ENCODE measurements around the gene ZBTB47. TPM values are rescaled to one million over a fixed set of nuclear protein-coding genes. Genes with fewer than 3 reads are reported as not detected.

Gene ZBTB47
- total and polyA plus RNA-seq, 12 donors = 52.2 to 145 (median 106) TPM

DNA sequence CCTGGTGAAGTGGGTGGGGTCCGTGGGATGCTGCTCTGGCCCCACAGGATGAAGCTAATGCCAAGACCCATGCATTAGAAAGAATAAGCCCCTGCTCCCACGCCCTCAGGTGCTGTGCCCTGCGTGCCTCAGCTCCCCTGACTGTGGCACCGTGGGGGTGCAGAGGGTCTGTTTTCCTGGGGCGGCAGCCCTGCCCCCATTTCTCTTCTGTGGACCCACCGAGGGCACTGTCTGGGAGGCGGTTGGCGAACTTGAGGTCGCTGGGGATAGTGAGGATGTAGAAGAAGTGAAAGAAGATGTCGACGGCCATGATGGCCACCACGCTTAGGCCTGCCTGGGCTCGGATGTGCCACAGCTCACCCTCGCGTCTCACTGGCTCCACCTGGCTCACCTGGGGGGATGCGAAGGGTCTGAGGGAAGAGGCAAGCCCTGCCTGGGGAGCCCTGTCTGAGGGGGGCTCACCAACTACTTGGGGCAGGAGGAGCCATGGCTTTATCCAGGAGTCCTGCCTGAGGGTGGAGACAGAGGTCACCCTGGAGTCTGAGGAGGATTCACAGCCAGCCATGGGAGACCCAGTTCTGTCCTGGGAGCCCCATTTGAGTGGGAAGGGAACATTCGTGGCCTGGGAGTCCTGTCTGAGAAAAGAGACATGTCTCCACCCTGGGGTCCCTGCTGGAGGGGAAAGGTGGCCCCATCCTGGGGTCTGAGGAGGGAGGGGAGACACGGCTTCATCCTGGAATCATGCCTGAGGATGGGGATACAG is 44.0 kb downstream of the ZBTB47 start:
- WGBS, 2 donors = 84 to 86% methylated on average over 18 of the region's 18 CpGs
- peak overlapping the region in 6 of 10 donors; percentile 4 to 44 (median 32) for H3K27ac ChIP-seq
- peaks cover 0 to 13% (median 0%) of the 10 kb centered on the region in 9 donors for H3K36me3 ChIP-seq
- intact Hi-C loops (cut with DNase I) = no loop called here
- H3K4me3 ChIP-seq = no peak overlapping the region
- TF ChIP-seq, protein P1, sequence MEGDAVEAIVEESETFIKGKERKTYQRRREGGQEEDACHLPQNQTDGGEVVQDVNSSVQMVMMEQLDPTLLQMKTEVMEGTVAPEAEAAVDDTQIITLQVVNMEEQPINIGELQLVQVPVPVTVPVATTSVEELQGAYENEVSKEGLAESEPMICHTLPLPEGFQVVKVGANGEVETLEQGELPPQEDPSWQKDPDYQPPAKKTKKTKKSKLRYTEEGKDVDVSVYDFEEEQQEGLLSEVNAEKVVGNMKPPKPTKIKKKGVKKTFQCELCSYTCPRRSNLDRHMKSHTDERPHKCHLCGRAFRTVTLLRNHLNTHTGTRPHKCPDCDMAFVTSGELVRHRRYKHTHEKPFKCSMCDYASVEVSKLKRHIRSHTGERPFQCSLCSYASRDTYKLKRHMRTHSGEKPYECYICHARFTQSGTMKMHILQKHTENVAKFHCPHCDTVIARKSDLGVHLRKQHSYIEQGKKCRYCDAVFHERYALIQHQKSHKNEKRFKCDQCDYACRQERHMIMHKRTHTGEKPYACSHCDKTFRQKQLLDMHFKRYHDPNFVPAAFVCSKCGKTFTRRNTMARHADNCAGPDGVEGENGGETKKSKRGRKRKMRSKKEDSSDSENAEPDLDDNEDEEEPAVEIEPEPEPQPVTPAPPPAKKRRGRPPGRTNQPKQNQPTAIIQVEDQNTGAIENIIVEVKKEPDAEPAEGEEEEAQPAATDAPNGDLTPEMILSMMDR (IDR thresholded peaks at IDR 0.05) = no peak
- ATAC-seq (no peak), DNase-seq (no peak)
- no peaks in the 10 kb centered on the region for H3K9me3 ChIP-seq
- peaks cover 0 to 40% (median 15%) of the 10 kb centered on the region in 9 donors for H3K4me1 ChIP-seq
- no peaks in the 10 kb centered on the region for H3K27me3 ChIP-seq

DNA sequence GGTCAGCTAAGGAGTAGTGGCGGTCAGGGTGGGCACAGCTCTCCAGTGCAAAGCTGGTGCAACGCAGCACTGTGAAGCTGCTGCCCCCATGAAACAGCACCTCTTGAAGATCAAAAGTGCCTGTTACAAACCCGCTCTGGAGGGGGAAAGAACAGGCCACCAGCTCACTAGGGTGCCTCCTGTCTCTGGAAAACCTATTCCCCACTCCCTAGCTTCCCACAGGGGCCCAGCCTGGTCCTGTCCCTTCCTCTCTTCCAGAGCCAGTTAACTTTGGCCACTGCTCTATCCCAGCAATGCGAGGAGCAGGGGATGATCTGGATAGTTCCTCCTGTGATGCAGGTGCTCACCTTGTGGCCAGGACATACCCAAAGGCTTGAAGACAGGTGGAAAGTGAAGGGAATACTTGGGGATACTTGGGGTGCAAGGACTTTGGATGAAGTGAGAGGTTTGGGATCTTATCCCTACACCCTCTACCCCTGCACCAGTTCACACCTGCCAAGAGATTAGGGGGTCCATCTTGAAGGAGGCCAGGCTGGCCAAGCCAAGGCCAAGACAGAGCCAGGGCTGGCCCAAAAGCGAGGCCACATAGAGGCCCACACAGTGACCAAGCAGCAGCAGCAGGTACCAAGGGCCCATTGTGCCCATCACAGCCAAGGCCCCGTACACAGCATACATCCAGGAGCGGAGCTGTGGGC is 44.9 kb downstream of the ZBTB47 start:
- ATAC-seq (no peak), DNase-seq (no peak)
- peaks cover 0 to 13% (median 0%) of the 10 kb centered on the region in 9 donors for H3K36me3 ChIP-seq
- TF ChIP-seq, protein P1 (IDR thresholded peaks at IDR 0.05) = no peak
- peak overlapping the region in 6 of 10 donors; percentile 4 to 74 (median 45) for H3K27ac ChIP-seq
- intact Hi-C loops (cut with DNase I) = no loop called here
- 83 to 86% methylated on average over 7 of the region's 7 CpGs for WGBS, 2 donors
- H3K4me1 ChIP-seq = peaks cover 0 to 47% (median 21%) of the 10 kb centered on the region in 9 donors
- H3K4me3 ChIP-seq = no peak overlapping the region
- no peaks in the 10 kb centered on the region for H3K9me3 ChIP-seq
- H3K27me3 ChIP-seq = no peaks in the 10 kb centered on the region

DNA sequence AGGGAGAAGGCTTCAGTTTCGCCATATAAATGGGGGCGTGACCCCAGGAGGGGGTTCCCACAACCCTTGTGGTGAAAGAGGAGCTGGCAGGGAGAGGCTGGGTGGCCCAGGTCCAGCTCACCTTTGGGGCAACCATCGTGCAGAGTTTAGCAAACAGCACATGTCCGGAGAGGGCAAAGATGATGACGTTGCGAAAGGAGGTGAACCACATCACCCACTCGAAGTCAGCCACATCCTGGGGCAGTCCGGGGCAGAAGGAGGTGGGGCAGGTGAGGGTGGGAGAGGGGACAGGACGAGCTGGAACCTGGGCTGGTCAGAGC is 45.4 kb downstream of the ZBTB47 start:
- WGBS, 2 donors = 63 to 64% methylated on average over 9 of the region's 9 CpGs
- no peaks in the 10 kb centered on the region for H3K9me3 ChIP-seq
- peaks cover 0 to 51% (median 21%) of the 10 kb centered on the region in 9 donors for H3K4me1 ChIP-seq
- ATAC-seq (no peak), DNase-seq (no peak)
- no peaks in the 10 kb centered on the region for H3K27me3 ChIP-seq
- H3K27ac ChIP-seq = peak overlapping the region in 5 of 10 donors; percentile 16 to 74 (median 56)
- TF ChIP-seq, protein P1 (IDR thresholded peaks at IDR 0.05) = no peak
- intact Hi-C loops (cut with DNase I) = no loop called here
- H3K4me3 ChIP-seq = peak overlapping the region in 5 of 10 donors; percentile 20 to 64 (median 24)
- H3K36me3 ChIP-seq = peaks cover 0 to 13% (median 0%) of the 10 kb centered on the region in 9 donors

DNA sequence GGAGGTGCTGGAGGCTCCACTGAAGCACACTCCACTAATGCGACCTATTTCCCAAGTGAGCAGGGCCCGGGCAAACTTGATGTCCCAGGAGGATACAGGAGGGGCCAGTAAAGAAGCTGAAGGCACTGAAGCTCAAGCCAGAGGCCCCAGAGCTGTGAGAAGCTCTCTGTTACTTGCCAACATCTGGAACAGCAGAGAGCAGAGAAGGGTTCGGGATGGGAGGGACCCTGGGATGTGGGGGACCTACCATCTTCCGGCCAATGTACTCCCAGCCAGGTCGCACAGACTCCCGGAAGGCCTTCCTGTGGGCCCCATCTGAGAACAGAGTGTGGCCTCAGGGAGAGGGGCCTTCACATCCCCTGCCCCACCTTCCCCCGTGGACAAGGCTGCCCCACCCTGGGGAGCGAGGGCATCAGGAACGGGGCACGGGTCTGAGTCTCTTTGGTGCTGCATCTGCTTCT is 46.0 kb downstream of the ZBTB47 start:
- Histone ChIP-seq H3K27me3 (no peaks in the 10 kb centered on the region), H3K27ac (peak overlapping the region in 7 of 10 donors; percentile 10 to 74 (median 49)), H3K4me3 (peak overlapping the region in 8 of 10 donors; percentile 13 to 64 (median 22)), H3K36me3 (peaks cover 0 to 13% (median 0%) of the 10 kb centered on the region in 9 donors), H3K4me1 (peaks cover 0 to 57% (median 21%) of the 10 kb centered on the region in 9 donors), H3K9me3 (no peaks in the 10 kb centered on the region)
- DNase-seq (no peak), ATAC-seq (no peak)
- intact Hi-C loops (cut with DNase I) = no loop called here
- 39 to 55% methylated on average over 10 of the region's 10 CpGs for WGBS, 2 donors
- TF ChIP-seq, protein P1 (IDR thresholded peaks at IDR 0.05) = no peak
